SK-N-SH treated with all-trans-retinoic acid at 6 μM for 48 hours (cell line): ENCODE data around the gene RPL21.

Source experiments
- BACH2 ChIP-seq: fragments of 250-450 bp; sonication (Bioruptor Pico); IDR thresholded peaks from 2 replicates; pipeline ENCODE4 v1.9.0; 2021; ENCODE audit warnings: mild to moderate bottlenecking, borderline replicate concordance
- CSRNP3 ChIP-seq: fragments of 250-450 bp; sonication (Bioruptor Pico); IDR thresholded peaks from 2 replicates; pipeline ENCODE4 v1.5.1; 2021; ENCODE audit warnings: mild to moderate bottlenecking, moderate library complexity
- ESRRG ChIP-seq: fragments of 250-450 bp; sonication (Bioruptor Pico); IDR thresholded peaks from 2 replicates; pipeline ENCODE4 v1.6.1; 2021; ENCODE audit warnings: mild to moderate bottlenecking
- GLIS3 ChIP-seq: fragments of 250-450 bp; sonication (Bioruptor Pico); IDR thresholded peaks from 2 replicates; pipeline ENCODE4 v1.5.0; 2020; ENCODE audit warnings: mild to moderate bottlenecking, moderate library complexity
- PATZ1 ChIP-seq: fragments of 250-450 bp; sonication (Bioruptor Pico); IDR thresholded peaks from 2 replicates; pipeline ENCODE4 v1.8.0; 2020; ENCODE audit warnings: mild to moderate bottlenecking, moderate library complexity, borderline replicate concordance
- PPARA ChIP-seq: fragments of 250-450 bp; sonication (Bioruptor Pico); IDR thresholded peaks from 2 replicates; pipeline ENCODE4 v1.5.0; 2020; ENCODE audit warnings: mild to moderate bottlenecking, borderline replicate concordance
- RARB ChIP-seq: fragments of 250-450 bp; sonication (Bioruptor Pico); IDR thresholded peaks from 2 replicates; pipeline ENCODE4 v1.8.0; 2021; ENCODE audit warnings: mild to moderate bottlenecking, moderate library complexity
- TCF4 ChIP-seq: fragments of 250-450 bp; sonication (Bioruptor Pico); IDR thresholded peaks from 2 replicates; pipeline ENCODE4 v1.8.0; 2021; ENCODE audit warnings: mild to moderate bottlenecking, moderate library complexity, borderline replicate concordance
- TSHZ2 ChIP-seq: fragments of 250-450 bp; sonication (Bioruptor Pico); IDR thresholded peaks from 2 replicates; pipeline ENCODE4 v1.5.0; 2020; ENCODE audit warnings: mild to moderate bottlenecking, moderate library complexity
- ZFP3 ChIP-seq: fragments of 250-450 bp; sonication (Bioruptor Pico); IDR thresholded peaks from 2 replicates; pipeline ENCODE4 v1.5.0; 2020; ENCODE audit warnings: mild to moderate bottlenecking, moderate library complexity
- ZFP30 ChIP-seq: fragments of 450-650 bp; formaldehyde crosslinking; IDR thresholded peaks from 2 replicates; pipeline ENCODE4 v1.5.0; 2022; ENCODE audit warnings: mild to moderate bottlenecking, moderate library complexity
- ZNF70 ChIP-seq: fragments of 450-650 bp; formaldehyde crosslinking; IDR thresholded peaks from 2 replicates; pipeline ENCODE4 v1.5.0; 2020; ENCODE audit warnings: mild to moderate bottlenecking, moderate library complexity

- no peak for TF ChIP-seq TSHZ2 (CRISPR knock-in tag)
- no peak for TF ChIP-seq PATZ1 (CRISPR knock-in tag)
- TF ChIP-seq ZFP30, result no peak
- no peak for TF ChIP-seq GLIS3 (CRISPR knock-in tag)
- TF ChIP-seq RARB, result no peak
- TF ChIP-seq ZNF70, result no peak
- no peak for TF ChIP-seq BACH2 (CRISPR knock-in tag)
- TF ChIP-seq ESRRG (CRISPR knock-in tag), result no peak
- TF ChIP-seq TCF4, result no peak
- TF ChIP-seq PPARA (CRISPR knock-in tag), result no peak
- TF ChIP-seq ZFP3 (CRISPR knock-in tag), result no peak
- TF ChIP-seq CSRNP3 (CRISPR knock-in tag), result no peak
Observed at GRCh38 chr13:27295096-27295495, 43.7 kb downstream of the RPL21 start.
